Stomach (tissue), 4 donors: ENCODE data around the gene VMP1.

ENCODE experiments used
- POLR2A ChIP-seq, 4 donors: fragments of 450-650 bp; IDR thresholded peaks; one replicate each; pipeline ENCODE4 v1.6.1; 2016; ENCODE audit warnings: antibody characterized with exemption in 4 of 4, control low read depth in 2 of 4, mild to moderate bottlenecking in 1 of 4, moderate library complexity in 1 of 4
- POLR2AphosphoS5 ChIP-seq, 3 donors: sonication (generic); formaldehyde crosslinking; IDR thresholded peaks; one replicate each; pipeline ENCODE4 v1.6.1; 2016; ENCODE audit warnings: antibody characterized with exemption in 3 of 3

GRCh38 chr17:59840329-59841090 lies 133.1 kb downstream of the VMP1 start:
- no peak for TF ChIP-seq POLR2A (IDR thresholded peaks at IDR 0.05)
- TF ChIP-seq POLR2AphosphoS5 (IDR thresholded peaks at IDR 0.05) = peak in 2 of 3 donors; percentile 42 to 84
